Fibroblast of skin of abdomen (primary cell): ENCODE results near the gene HTR4.
A peak's percentile ranks its signal among the peaks of the same experiment; 100 is the strongest.
"Not testable (repeated sequence)": the region's sequence is repeated elsewhere in the genome, so short reads cannot be mapped to it uniquely, and the experiment has no call there.

Source experiments
- DNase-seq: peaks from one replicate; pipeline ENCODE4 v3.0.0-alpha.2; 2013

The HTR4 gene

GRCh38 chr5:148529450-148529849 lies 124.9 kb downstream of the HTR4 start:
- not testable (repeated sequence) for DNase-seq

- DNase-seq, result no peak
Measured at GRCh38 chr5:148524721-148525120, 129.6 kb downstream of the HTR4 start.

- DNase-seq, result no peak
Measured at GRCh38 chr5:148523139-148523538, 131.2 kb downstream of the HTR4 start.

GRCh38 chr5:148515460-148515859 lies 138.9 kb downstream of the HTR4 start:
- no peak for DNase-seq

- DNase-seq, result no peak
Measured at GRCh38 chr5:148514344-148514743, 140.0 kb downstream of the HTR4 start.

GRCh38 chr5:148512498-148512897 lies 141.8 kb downstream of the HTR4 start:
- no peak for DNase-seq

- DNase-seq, result no peak
Measured at GRCh38 chr5:148511810-148512347, 142.4 kb downstream of the HTR4 start.

GRCh38 chr5:148509893-148510292 lies 144.4 kb downstream of the HTR4 start:
- DNase-seq, result no peak

- DNase-seq, result no peak
Measured at GRCh38 chr5:148507648-148508047, 146.7 kb downstream of the HTR4 start.

GRCh38 chr5:148499452-148499851 lies 154.9 kb downstream of the HTR4 start:
- DNase-seq, result no peak

GRCh38 chr5:148497757-148498156 lies 156.6 kb downstream of the HTR4 start:
- DNase-seq, result no peak

- DNase-seq, result no peak
Measured at GRCh38 chr5:148492351-148492750, 162.0 kb downstream of the HTR4 start.

- no peak for DNase-seq
Measured at GRCh38 chr5:148491793-148492184, 162.5 kb downstream of the HTR4 start.

GRCh38 chr5:148491015-148491792 lies 163.1 kb downstream of the HTR4 start:
- DNase-seq, result no peak

- DNase-seq, result no peak
Measured at GRCh38 chr5:148488757-148489156, 165.6 kb downstream of the HTR4 start.

GRCh38 chr5:148486456-148486855 lies 167.9 kb downstream of the HTR4 start:
- no peak for DNase-seq

- no peak for DNase-seq
Measured at GRCh38 chr5:148484651-148485050, 169.7 kb downstream of the HTR4 start.

GRCh38 chr5:148483750-148484149 lies 170.6 kb downstream of the HTR4 start:
- DNase-seq, result no peak

GRCh38 chr5:148482697-148483462 lies 171.4 kb downstream of the HTR4 start:
- DNase-seq, result peak; percentile 29

- no peak for DNase-seq
Measured at GRCh38 chr5:148482196-148482595, 172.1 kb downstream of the HTR4 start.

- DNase-seq, result no peak
Measured at GRCh38 chr5:148477429-148477828, 176.9 kb downstream of the HTR4 start.

- no peak for DNase-seq
Measured at GRCh38 chr5:148476302-148476701, 178.0 kb downstream of the HTR4 start.

GRCh38 chr5:148474025-148474511 lies 180.3 kb downstream of the HTR4 start:
- no peak for DNase-seq

GRCh38 chr5:148471379-148471778 lies 182.9 kb downstream of the HTR4 start:
- DNase-seq, result no peak
